H1 (cell line): Measurements from ENCODE around the gene PRG2. TPM values are rescaled to one million over a fixed set of nuclear protein-coding genes. Genes with fewer than 3 reads are reported as not detected.

ENCODE experiments used
- ATF3 ChIP-seq: IDR thresholded peaks from 2 replicates; pipeline ENCODE4 v1.6.1; 2011; ENCODE audit warnings: low read depth, mild to moderate bottlenecking, low read length; ENCODE audit not compliant: insufficient read depth
- CBX5 ChIP-seq: fragments of 300-800, 300-1000 bp; sonication (generic); IDR thresholded peaks from 2 replicates; pipeline ENCODE4 v1.7.1; 2016; ENCODE audit warnings: antibody characterized with exemption, low read length, low read depth
- CHD1 ChIP-seq: IDR thresholded peaks from 2 replicates; pipeline ENCODE4 v1.6.1; 2012; ENCODE audit warnings: low read depth, low read length, improper control_type of control experiment
- CTBP2 ChIP-seq: IDR thresholded peaks from 2 replicates; pipeline ENCODE4 v1.7.0; 2011; ENCODE audit warnings: borderline replicate concordance, mild to moderate bottlenecking, moderate library complexity, mixed read lengths, low read length; ENCODE audit not compliant: insufficient read depth, insufficient read length
- CTCF ChIP-seq, 3 experiments: IDR thresholded peaks; 1 replicate in 2 of 3; 2 replicates in 1 of 3; pipeline versions ENCODE4 v1.5.1 to v1.6.1; 2011; ENCODE audit warnings: low read length in 3 of 3, mild to moderate bottlenecking in 3 of 3, inconsistent platforms in 2 of 3, low read depth in 1 of 3, moderate library complexity in 1 of 3; ENCODE audit not compliant: insufficient read depth in 1 of 3; ENCODE audit errors: control extremely low read depth in 1 of 3
- GTF2F1 ChIP-seq: IDR thresholded peaks from 2 replicates; pipeline ENCODE4 v1.6.1; 2012; ENCODE audit warnings: low read depth, low read length, improper control_type of control experiment, borderline replicate concordance
- HDAC2 ChIP-seq, 2 experiments: fragments of 300-600 bp in 1 of 2; sonication (generic) in 1 of 2; IDR thresholded peaks; 2 replicates each; pipeline ENCODE4 v1.6.1; 2011 to 2012; ENCODE audit warnings: low read depth in 2 of 2, low read length in 2 of 2, mild to moderate bottlenecking in 2 of 2, moderate library complexity in 2 of 2, borderline replicate concordance in 1 of 2, inconsistent platforms in 1 of 2
- JUN ChIP-seq: IDR thresholded peaks from 2 replicates; pipeline ENCODE4 v1.6.1; 2011; ENCODE audit warnings: low read depth, mild to moderate bottlenecking, improper control_type of control experiment, low read length
- JUND ChIP-seq: IDR thresholded peaks from 2 replicates; pipeline ENCODE4 v1.6.1; 2011; ENCODE audit warnings: mild to moderate bottlenecking, improper control_type of control experiment, low read length
- KDM5A ChIP-seq: fragments of 200-600 bp; IDR thresholded peaks from 2 replicates; pipeline ENCODE4 v1.7.1; 2012; ENCODE audit warnings: mild to moderate bottlenecking, low read length, inconsistent platforms, mixed read lengths
- NRF1 ChIP-seq: IDR thresholded peaks from 2 replicates; pipeline ENCODE4 v1.6.1; 2011; ENCODE audit warnings: mild to moderate bottlenecking, low read depth, low read length, improper control_type of control experiment
- RAD21 ChIP-seq, 2 experiments: IDR thresholded peaks in 1 of 2; conservative IDR thresholded peaks in 1 of 2; 2 replicates each; pipeline ENCODE4 v1.6.1; 2011; ENCODE audit warnings: low read depth in 2 of 2, low read length in 2 of 2, improper control_type of control experiment in 1 of 2, inconsistent platforms in 1 of 2, mild to moderate bottlenecking in 1 of 2, moderate library complexity in 1 of 2
- RNF2 ChIP-seq: fragments of 200-900, 300-1000 bp; sonication (generic); IDR thresholded peaks from 2 replicates; pipeline ENCODE4 v1.7.1; 2016; ENCODE audit warnings: borderline replicate concordance, low read depth, mild to moderate bottlenecking, antibody characterized with exemption, low read length; ENCODE audit not compliant: poor library complexity, severe bottlenecking; ENCODE audit errors: missing control alignments
- SAP30 ChIP-seq: fragments of 300-600 bp; sonication (generic); IDR thresholded peaks from 2 replicates; pipeline ENCODE4 v1.7.1; 2012; ENCODE audit warnings: low read length, moderate library complexity, mild to moderate bottlenecking, inconsistent platforms; ENCODE audit not compliant: insufficient read depth, insufficient replicate concordance
- SIN3A ChIP-seq, 2 experiments: IDR thresholded peaks in 1 of 2; conservative IDR thresholded peaks in 1 of 2; 2 replicates each; pipeline ENCODE4 v1.6.1; 2011 to 2012; ENCODE audit warnings: low read length in 2 of 2, improper control_type of control experiment in 1 of 2, low read depth in 1 of 2, mild to moderate bottlenecking in 1 of 2
- SIRT6 ChIP-seq: IDR thresholded peaks from one replicate; pipeline ENCODE4 v1.7.1; 2012; ENCODE audit warnings: low read length, inconsistent platforms
- SP4 ChIP-seq: IDR thresholded peaks from 2 replicates; pipeline ENCODE4 v1.6.1; 2012; ENCODE audit warnings: low read length, inconsistent platforms
- TAF7 ChIP-seq: optimal IDR thresholded peaks from 2 replicates; pipeline ENCODE3; 2011; ENCODE audit warnings: low read depth, mild to moderate bottlenecking, inconsistent platforms, low read length, moderate library complexity, borderline replicate concordance
- YY1 ChIP-seq: IDR thresholded peaks from 2 replicates; pipeline ENCODE4 v1.6.1; 2011; ENCODE audit warnings: low read depth, mild to moderate bottlenecking, low read length
- polyA plus RNA-seq, 7 experiments: library from polyadenylated mRNA; depleted of rRNA in 3 of 7; stranded (reverse) in 5 of 7; unstranded in 2 of 7; fragments of >200 nt in 5 of 7; fragments of 200-250 nt in 2 of 7; gene quantifications; 1 replicate in 5 of 7; 2 replicates in 1 of 7; 4 replicates in 1 of 7; pipeline versions ENCODE4 v1.2.1 to v1.2.3, GENCODE V29; 2011 to 2013; ENCODE audit warnings: missing spikeins in 2 of 7, mixed read lengths in 2 of 7
- total RNA-seq: library from RNA; stranded (reverse); fragmentation: NEBNext Ultra II Directional; extraction: Animal tissue kit (Norgen Biotek cat#: 25700); gene quantifications from 2 replicates; pipeline ENCODE4 v1.2.1, GENCODE V29; 2021
- TF ChIP-seq, protein P1 (sequence below): IDR thresholded peaks from 2 replicates; pipeline ENCODE4 v1.6.1; 2012; ENCODE audit warnings: inconsistent platforms

The PRG2 gene
- total and polyA plus RNA-seq, 2 of the 8 experiments (the other 6 are each of a cell fraction or from before 2014, with no cell fraction given): 0.32 TPM; not detected in 1

GRCh38 chr11:57379732-57380131 lies 10.7 kb downstream of the PRG2 start (continued):
- TF ChIP-seq CTCF (IDR thresholded peaks at IDR 0.05; ENCODE audit: control extremely low read depth in 1 of 3, insufficient read depth in 1 of 3, low read depth in 1 of 3, low read length in 3 of 3) (0 out of 4 replicates have a peak, but pooled peaks of 1 of the 3 experiments have one; percentile 3), YY1 (0 out of 2 replicates have a peak, but pooled peaks have one; percentile 18), SP4 (no peak), GTF2F1 (no peak), NRF1 (no peak), CTBP2 (no peak), JUN (no peak), RAD21 (IDR thresholded peaks at IDR 0.05 in 1 of 2, conservative IDR thresholded peaks at IDR 0.05 in 1 of 2; ENCODE audit: low read depth in 2 of 2, low read length in 2 of 2) (no peak; a peak in 1 of 4 replicates), CBX5 (no peak), JUND (no peak), RNF2 (no peak), SIRT6 (no peak), TAF7 (no peak), ATF3 (no peak), SAP30 (no peak), CHD1 (no peak), HDAC2 (IDR thresholded peaks at IDR 0.05; ENCODE audit: borderline replicate concordance in 1 of 2, low read depth in 2 of 2, low read length in 2 of 2) (peak in 1 of 2 experiments; percentile 59; a peak in 1 of 4 replicates), KDM5A (no peak), SIN3A (conservative IDR thresholded peaks at IDR 0.05 in 1 of 2, IDR thresholded peaks at IDR 0.05 in 1 of 2; ENCODE audit: low read depth in 1 of 2, low read length in 2 of 2) (peak; percentile 85 to 86; a peak in 2 of 4 replicates)
- TF ChIP-seq, protein P1, sequence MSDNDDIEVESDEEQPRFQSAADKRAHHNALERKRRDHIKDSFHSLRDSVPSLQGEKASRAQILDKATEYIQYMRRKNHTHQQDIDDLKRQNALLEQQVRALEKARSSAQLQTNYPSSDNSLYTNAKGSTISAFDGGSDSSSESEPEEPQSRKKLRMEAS: no peak
- TF ChIP-seq, all 59 proteins: peak for 5
